Upper lobe of left lung (tissue), 6 donors: Measurements from ENCODE around the gene RAD23B. TPM values are rescaled to one million over a fixed set of nuclear protein-coding genes. Genes with fewer than 3 reads are reported as not detected.

Experiments used
- ATAC-seq, 2 donors: fragments of 200-7000 bp; cut with Tn5 transposase; one replicate each; pipeline ENCODE4 v1.9.1; 2022; ENCODE audit warnings: mild to moderate bottlenecking in 2 of 2, moderate library complexity in 2 of 2; ENCODE audit not compliant: low FRiP score in 2 of 2
- DNase-seq, 2 donors: peaks; one replicate each; pipeline ENCODE4 v3.0.0-alpha.2; 2019 to 2020
- H3K27ac ChIP-seq, 4 donors: fragments of 200-600 bp; sonication (generic); one replicate each; pipeline ENCODE4 v1.5.1; 2016 to 2019
- H3K27me3 ChIP-seq, 4 donors: fragments of 200-600 bp; sonication (generic); one replicate each; pipeline ENCODE4 v1.5.1; 2017 to 2019
- H3K36me3 ChIP-seq, 4 donors: fragments of 200-600 bp; sonication (generic); one replicate each; pipeline ENCODE4 v1.5.1; 2016 to 2019
- H3K4me1 ChIP-seq, 4 donors: fragments of 200-600 bp; sonication (generic); one replicate each; pipeline ENCODE4 v1.5.1; 2018 to 2019
- H3K4me3 ChIP-seq, 4 donors: fragments of 200-600 bp; sonication (generic); one replicate each; pipeline ENCODE4 v1.5.1; 2017 to 2019; ENCODE audit warnings: mild to moderate bottlenecking in 2 of 4, moderate library complexity in 1 of 4
- H3K9me3 ChIP-seq, 4 donors: fragments of 200-600 bp; sonication (generic); one replicate each; pipeline ENCODE4 v1.5.1; 2018 to 2019
- CTCF ChIP-seq, 6 experiments: fragments of 450-650 bp in 4 of 6; fragments of 200-600 bp in 2 of 6; sonication (generic) in 2 of 6; IDR thresholded peaks; one replicate each; pipeline ENCODE4 v1.5.1; 2016 to 2019; ENCODE audit warnings: antibody characterized with exemption in 6 of 6
- EP300 ChIP-seq, 4 donors: sonication (generic); formaldehyde crosslinking; IDR thresholded peaks; one replicate each; pipeline ENCODE4 v1.5.1; 2017; ENCODE audit warnings: antibody characterized with exemption in 4 of 4, control low read depth in 2 of 4
- POLR2A ChIP-seq, 4 donors: fragments of 450-650 bp; IDR thresholded peaks; one replicate each; pipeline ENCODE4 v1.5.1; 2016 to 2017; ENCODE audit warnings: antibody characterized with exemption in 4 of 4, mild to moderate bottlenecking in 2 of 4
- POLR2AphosphoS5 ChIP-seq, 2 donors: sonication (generic); formaldehyde crosslinking; IDR thresholded peaks; one replicate each; pipeline ENCODE4 v1.5.1; 2017; ENCODE audit warnings: antibody characterized with exemption in 2 of 2
- WGBS, 2 donors: methylation state at CpG; one replicate each; pipeline ENCODE4 v1.1.5; 2017 to 2018; 5-methylcytosine and 5-hydroxymethylcytosine counted together
- total RNA-seq, 6 donors: library from RNA; depleted of rRNA in 4 of 6; stranded (reverse); fragments of >200 nt in 4 of 6; gene quantifications; one replicate each; pipeline versions ENCODE4 v1.1.0 to v1.2.1, GENCODE V29; 2016 to 2021
- donor health status: DM: no; HTN: no; CAD: no; lungs with moderate emphysema.
- donor health status: DM: no; HTN: yes; CAD: no; lungs with severe emphysema.

RAD23B gene
- total RNA-seq, 6 donors from 2014 or later, result 33.5 to 107 (median 73.1) TPM

DNA sequence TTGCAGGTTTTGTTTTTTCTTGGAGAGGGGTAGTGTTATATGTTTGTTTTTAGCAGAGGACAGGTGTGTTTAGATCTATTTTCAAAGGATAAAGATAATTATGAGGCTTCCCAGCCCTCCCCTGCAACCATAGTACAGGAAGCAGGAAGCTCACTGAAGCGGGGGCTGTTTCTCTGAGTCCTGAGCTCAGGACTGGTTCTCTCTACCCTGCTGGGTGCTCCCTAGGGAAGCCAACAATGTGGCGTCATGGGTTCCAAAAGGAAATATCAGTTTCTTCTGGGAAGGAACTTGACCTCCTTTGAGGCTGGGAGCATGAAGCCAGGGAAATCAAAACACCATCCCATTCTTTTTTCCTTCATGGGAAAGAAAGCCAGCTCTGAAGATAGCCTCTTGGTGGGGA is 62.2 kb downstream of the RAD23B start:
- Histone ChIP-seq H3K4me1 (peaks cover 0 to 4% (median 0%) of the 10 kb centered on the region in 4 donors), H3K36me3 (no peaks in the 10 kb centered on the region), H3K27me3 (no peaks in the 10 kb centered on the region), H3K4me3 (no peak overlapping the region), H3K9me3 (no peaks in the 10 kb centered on the region), H3K27ac (no peak overlapping the region)
- DNase-seq (no peak), ATAC-seq (no peak)
- WGBS, 2 donors, result 39 to 44% methylated on average over 2 of the region's 2 CpGs
- TF ChIP-seq EP300 (IDR thresholded peaks at IDR 0.05), result no peak
- TF ChIP-seq POLR2A (IDR thresholded peaks at IDR 0.05), result no peak
- no peak for TF ChIP-seq POLR2AphosphoS5 (IDR thresholded peaks at IDR 0.05)
- TF ChIP-seq CTCF (IDR thresholded peaks at IDR 0.05), result no peak

- Histone ChIP-seq H3K27ac (no peak overlapping the region), H3K4me1 (no peaks in the 10 kb centered on the region), H3K27me3 (no peaks in the 10 kb centered on the region), H3K9me3 (no peaks in the 10 kb centered on the region), H3K36me3 (no peaks in the 10 kb centered on the region), H3K4me3 (no peak overlapping the region)
- TF ChIP-seq POLR2A (IDR thresholded peaks at IDR 0.05) (no peak), CTCF (IDR thresholded peaks at IDR 0.05) (no peak), POLR2AphosphoS5 (IDR thresholded peaks at IDR 0.05) (no peak), EP300 (IDR thresholded peaks at IDR 0.05) (no peak)
- ATAC-seq (no peak), DNase-seq (no peak)
- 48 to 49% methylated on average over 3 to 4 of the region's 4 CpGs for WGBS, 2 donors
Measured at GRCh38 chr9:107348836-107349235, 65.8 kb downstream of the RAD23B start.

DNA sequence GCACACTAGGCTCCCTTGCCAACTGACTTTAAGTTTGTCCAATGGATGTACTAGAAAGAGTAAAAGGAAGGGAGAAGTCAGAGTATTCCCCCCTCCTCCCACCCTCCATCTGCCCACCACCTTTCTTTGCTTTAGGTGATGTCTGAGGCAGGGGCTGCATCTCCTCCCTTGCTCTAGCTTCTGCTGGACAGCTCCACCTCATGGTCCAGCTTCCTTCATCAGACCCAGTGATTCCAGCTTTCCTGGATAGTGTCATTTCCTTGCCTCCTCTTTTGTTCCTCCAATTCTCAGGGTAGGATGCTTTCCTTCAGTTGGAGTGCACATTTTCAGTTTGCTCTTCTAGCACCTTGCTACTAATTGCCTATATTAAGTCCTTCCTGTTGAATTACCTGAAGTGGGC is 67.4 kb downstream of the RAD23B start:
- ATAC-seq, result no peak
- Histone ChIP-seq H3K4me1 (no peaks in the 10 kb centered on the region), H3K9me3 (no peaks in the 10 kb centered on the region), H3K4me3 (no peak overlapping the region), H3K27me3 (no peaks in the 10 kb centered on the region), H3K27ac (no peak overlapping the region), H3K36me3 (no peaks in the 10 kb centered on the region)
- TF ChIP-seq POLR2A (IDR thresholded peaks at IDR 0.05), result no peak
- TF ChIP-seq CTCF (IDR thresholded peaks at IDR 0.05), result no peak
- TF ChIP-seq EP300 (IDR thresholded peaks at IDR 0.05), result no peak
- TF ChIP-seq POLR2AphosphoS5 (IDR thresholded peaks at IDR 0.05), result no peak
- DNase-seq, result no peak

- no peak for DNase-seq
Measured at GRCh38 chr9:107351382-107352045, 68.4 kb downstream of the RAD23B start.

More at GRCh38 chr9:107351382-107352045, 68.4 kb downstream of the RAD23B start:
- Histone ChIP-seq H3K4me1 (no peaks in the 10 kb centered on the region), H3K9me3 (no peaks in the 10 kb centered on the region), H3K4me3 (no peak overlapping the region), H3K27me3 (no peaks in the 10 kb centered on the region), H3K36me3 (no peaks in the 10 kb centered on the region), H3K27ac (no peak overlapping the region)
- TF ChIP-seq CTCF (IDR thresholded peaks at IDR 0.05) (no peak), EP300 (IDR thresholded peaks at IDR 0.05) (no peak), POLR2AphosphoS5 (IDR thresholded peaks at IDR 0.05) (no peak), POLR2A (IDR thresholded peaks at IDR 0.05) (no peak)
- WGBS, 2 donors, result 89 to 90% methylated on average over 6 of the region's 6 CpGs
- ATAC-seq, result no peak
